HEK293 (cell line): ENCODE results near the gene FLYWCH1.

Experiments used
- BCL11B ChIP-seq: fragments of 450-650 bp; formaldehyde crosslinking; IDR thresholded peaks from 2 replicates; pipeline ENCODE4 v1.5.1; 2016; ENCODE audit warnings: low read depth, missing biosample characterization, missing genetic modification characterization
- CTCF ChIP-seq: fragments of 450-650 bp; formaldehyde crosslinking; IDR thresholded peaks from 2 replicates; pipeline ENCODE4 v1.5.1; 2016; ENCODE audit warnings: missing biosample characterization, missing genetic modification characterization
- REST ChIP-seq: fragments of 450-650 bp; formaldehyde crosslinking; IDR thresholded peaks from 2 replicates; pipeline ENCODE4 v1.5.1; 2016; ENCODE audit warnings: missing biosample characterization, missing genetic modification characterization
- ZBTB44 ChIP-seq: fragments of 450-650 bp; IDR thresholded peaks from 2 replicates; pipeline ENCODE4 v1.5.1; 2018; ENCODE audit warnings: missing biosample characterization, mild to moderate bottlenecking, missing genetic modification characterization
- ZNF274 ChIP-seq, 2 experiments: fragments of 200-500 bp in 1 of 2; fragments of 450-650 bp in 1 of 2; sonication (Bioruptor generic) in 1 of 2; formaldehyde crosslinking in 1 of 2; IDR thresholded peaks; 2 replicates each; pipeline versions ENCODE4 v1.5.1 to v1.6.1; 2014 to 2016; ENCODE audit warnings: borderline replicate concordance in 1 of 2, inconsistent platforms in 1 of 2, low read length in 1 of 2, missing biosample characterization in 1 of 2, missing genetic modification characterization in 1 of 2
- ZNF311 ChIP-seq: fragments of 450-650 bp; formaldehyde crosslinking; IDR thresholded peaks from 2 replicates; pipeline ENCODE4 v1.5.1; 2017; ENCODE audit warnings: missing biosample characterization, missing genetic modification characterization, borderline replicate concordance
- ZNF473 ChIP-seq: fragments of 450-650 bp; formaldehyde crosslinking; IDR thresholded peaks from 2 replicates; pipeline ENCODE4 v1.5.1; 2017; ENCODE audit warnings: missing biosample characterization, missing genetic modification characterization
- ZNF514 ChIP-seq: fragments of 450-650 bp; formaldehyde crosslinking; IDR thresholded peaks from 2 replicates; pipeline ENCODE4 v1.5.1; 2016; ENCODE audit warnings: missing biosample characterization, missing genetic modification characterization
- ZNF623 ChIP-seq: fragments of 450-650 bp; formaldehyde crosslinking; IDR thresholded peaks from 2 replicates; pipeline ENCODE4 v1.5.1; 2016; ENCODE audit warnings: missing biosample characterization, missing genetic modification characterization
- ZNF660 ChIP-seq: fragments of 450-650 bp; IDR thresholded peaks from 2 replicates; pipeline ENCODE4 v1.5.1; 2018; ENCODE audit warnings: missing biosample characterization, mild to moderate bottlenecking, missing genetic modification characterization
- ZNF776 ChIP-seq: fragments of 450-650 bp; formaldehyde crosslinking; IDR thresholded peaks from 2 replicates; pipeline ENCODE4 v1.5.0; 2017; ENCODE audit warnings: missing biosample characterization, missing genetic modification characterization, borderline replicate concordance
- ZSCAN30 ChIP-seq: fragments of 450-650 bp; IDR thresholded peaks from 2 replicates; pipeline ENCODE4 v1.5.1; 2018; ENCODE audit warnings: missing biosample characterization, mild to moderate bottlenecking, missing genetic modification characterization, moderate library complexity

- no peak for TF ChIP-seq CTCF (tag by site-specific recombination)
- TF ChIP-seq ZNF473 (tag by site-specific recombination): no peak
- no peak for TF ChIP-seq REST
- TF ChIP-seq ZNF311: no peak
- TF ChIP-seq ZSCAN30: no peak
- TF ChIP-seq ZNF274 (IDR thresholded peaks at IDR 0.05; ENCODE audit: low read length): no peak
- no peak for TF ChIP-seq ZNF274 (tag by site-specific recombination; IDR thresholded peaks at IDR 0.05; ENCODE audit: borderline replicate concordance)
- no peak for TF ChIP-seq ZNF623 (tag by site-specific recombination)
- TF ChIP-seq ZNF660 (tag by site-specific recombination): no peak
- TF ChIP-seq ZBTB44 (tag by site-specific recombination): no peak
- no peak for TF ChIP-seq ZNF514 (tag by site-specific recombination)
- no peak for TF ChIP-seq ZNF776
- no peak for TF ChIP-seq BCL11B (tag by site-specific recombination)
These were observed 44.2 kb downstream of the FLYWCH1 start for GRCh38 chr16:2955779-2956578.
